Breast epithelium (tissue), 3 donors: ENCODE results near the gene RNF130.

Experiments
- CTCF ChIP-seq, 3 donors: fragments of 450-650 bp; IDR thresholded peaks; one replicate each; pipeline ENCODE4 v1.5.1; 2016 to 2017; ENCODE audit warnings: antibody characterized with exemption in 3 of 3, mild to moderate bottlenecking in 3 of 3, moderate library complexity in 3 of 3
- POLR2AphosphoS5 ChIP-seq, 3 donors: sonication (generic); formaldehyde crosslinking; IDR thresholded peaks; one replicate each; pipeline ENCODE4 v1.6.1; 2017; ENCODE audit warnings: antibody characterized with exemption in 3 of 3

- TF ChIP-seq CTCF (IDR thresholded peaks at IDR 0.05) (no peak), POLR2AphosphoS5 (IDR thresholded peaks at IDR 0.05) (no peak)
Measured at GRCh38 chr5:180040287-180041214, 31.0 kb downstream of the RNF130 start.
